ENCODE results near the gene AZGP1.

GRCh38 chr7:100008525-100008924 lies 32.7 kb upstream of the AZGP1 start:
- no peak for TF ChIP-seq SP1 (IDR thresholded peaks at IDR 0.05)
- TF ChIP-seq L3MBTL2 (conservative IDR thresholded peaks at IDR 0.05), result no peak
- TF ChIP-seq TARDBP (IDR thresholded peaks at IDR 0.05), result no peak
- TF ChIP-seq LEF1 (IDR thresholded peaks at IDR 0.05; ENCODE audit: borderline replicate concordance), result no peak
- no peak for TF ChIP-seq FOXK2 (IDR thresholded peaks at IDR 0.05)
- TF ChIP-seq ELF4 (IDR thresholded peaks at IDR 0.05), result no peak
- TF ChIP-seq HDGF (IDR thresholded peaks at IDR 0.05; ENCODE audit: borderline replicate concordance), result no peak
